Heart left ventricle (tissue), 13 donors: ENCODE measurements around the gene PDE6C.

Experiments used
- POLR2A ChIP-seq, 2 donors: fragments of 450-650 bp; IDR thresholded peaks; one replicate each; pipeline ENCODE4 v1.6.1; 2017; ENCODE audit warnings: antibody characterized with exemption in 2 of 2, mild to moderate bottlenecking in 2 of 2, moderate library complexity in 2 of 2
- TF ChIP-seq, protein P1 (sequence below), 12 donors: fragments of 200-600 bp; sonication (generic) in 4 of 12; IDR thresholded peaks; one replicate each; pipeline versions ENCODE4 v1.5.0 to v1.8.0; 2018 to 2022; ENCODE audit warnings: antibody characterized with exemption in 12 of 12, mild to moderate bottlenecking in 5 of 12
- donor health status: ischemic (EF 13 %, LVEDD 7.1; RV severe dilation, severe dysfunction).
- donor health status: DM: no; HTN: yes; CAD: no.
- donor health status: DM: no; HTN: no; CAD: no.
- donor health status: ischemic (EF 25% LVEDD 6.9; RV normal size, moderate dysfunction).
- donor health status: ischemic (EF 25% LVEDD 5.7; RV mildly dilated, moderate dysfunction).
- donor health status: ischemic (EF 35%, LVEDD 5.7; RV mildly dilated, moderate dysfunction).
- donor health status: nonischemic (EF 11% LVEDD 7.7; RV severe dilation, severe dysfunction).
- donor health status: DM: yes; HTN: yes; CAD: no.
- donor health status: PGD.
- donor health status: ischemic (EF 29% LVEDD 5.4; RV normal size, mild dysfunction).
- donor health status: nonischemic (EF 23%, LVEDD 6.1; RV moderate dilation, normal function).

GRCh38 chr10:93639791-93640190 is 27.5 kb downstream of the PDE6C start:
- TF ChIP-seq, protein P1, sequence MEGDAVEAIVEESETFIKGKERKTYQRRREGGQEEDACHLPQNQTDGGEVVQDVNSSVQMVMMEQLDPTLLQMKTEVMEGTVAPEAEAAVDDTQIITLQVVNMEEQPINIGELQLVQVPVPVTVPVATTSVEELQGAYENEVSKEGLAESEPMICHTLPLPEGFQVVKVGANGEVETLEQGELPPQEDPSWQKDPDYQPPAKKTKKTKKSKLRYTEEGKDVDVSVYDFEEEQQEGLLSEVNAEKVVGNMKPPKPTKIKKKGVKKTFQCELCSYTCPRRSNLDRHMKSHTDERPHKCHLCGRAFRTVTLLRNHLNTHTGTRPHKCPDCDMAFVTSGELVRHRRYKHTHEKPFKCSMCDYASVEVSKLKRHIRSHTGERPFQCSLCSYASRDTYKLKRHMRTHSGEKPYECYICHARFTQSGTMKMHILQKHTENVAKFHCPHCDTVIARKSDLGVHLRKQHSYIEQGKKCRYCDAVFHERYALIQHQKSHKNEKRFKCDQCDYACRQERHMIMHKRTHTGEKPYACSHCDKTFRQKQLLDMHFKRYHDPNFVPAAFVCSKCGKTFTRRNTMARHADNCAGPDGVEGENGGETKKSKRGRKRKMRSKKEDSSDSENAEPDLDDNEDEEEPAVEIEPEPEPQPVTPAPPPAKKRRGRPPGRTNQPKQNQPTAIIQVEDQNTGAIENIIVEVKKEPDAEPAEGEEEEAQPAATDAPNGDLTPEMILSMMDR (IDR thresholded peaks at IDR 0.05), result no peak
- TF ChIP-seq POLR2A (IDR thresholded peaks at IDR 0.05), result no peak
